NB4 (cell line): ENCODE results near the gene TMPRSS9.
"Not testable (repeated sequence)": the region's sequence is repeated elsewhere in the genome, so short reads cannot be mapped to it uniquely, and the experiment has no call there.

Source experiments
- DNase-seq: peaks from one replicate; pipeline ENCODE4 v3.0.0; 2010; ENCODE audit warnings: low read depth
- H3K4me3 ChIP-seq: one replicate; pipeline ENCODE4 v1.5.1; 2011; ENCODE audit warnings: mild to moderate bottlenecking, low read depth, low read length, moderate library complexity
- CTCF ChIP-seq: IDR thresholded peaks from one replicate; pipeline ENCODE4 v1.5.1; 2012; ENCODE audit warnings: low read depth, low read length
- MAX ChIP-seq: IDR thresholded peaks from 2 replicates; pipeline ENCODE4 v1.6.1; 2011; ENCODE audit warnings: low read depth, low read length
- MYC ChIP-seq: IDR thresholded peaks from 2 replicates; pipeline ENCODE4 v1.6.1; 2011; ENCODE audit warnings: low read depth, low read length
- POLR2A ChIP-seq: IDR thresholded peaks from 2 replicates; pipeline ENCODE4 v1.6.1; 2011; ENCODE audit warnings: mild to moderate bottlenecking; ENCODE audit not compliant: insufficient read length; ENCODE audit errors: extremely low read depth

The TMPRSS9 gene

GRCh38 chr19:2387367-2388288, 27.6 kb downstream of the TMPRSS9 start:
- no peak for DNase-seq
- TF ChIP-seq MYC (no peak), POLR2A (no peak), CTCF (no peak), MAX (no peak)
- no peak overlapping the region for H3K4me3 ChIP-seq

- H3K4me3 ChIP-seq: no peak overlapping the region
- DNase-seq: no peak
- TF ChIP-seq MYC: no peak
- no peak for TF ChIP-seq MAX
- no peak for TF ChIP-seq CTCF
- TF ChIP-seq POLR2A: no peak
Measured at GRCh38 chr19:2389594-2389993, 29.5 kb downstream of the TMPRSS9 start.

DNA sequence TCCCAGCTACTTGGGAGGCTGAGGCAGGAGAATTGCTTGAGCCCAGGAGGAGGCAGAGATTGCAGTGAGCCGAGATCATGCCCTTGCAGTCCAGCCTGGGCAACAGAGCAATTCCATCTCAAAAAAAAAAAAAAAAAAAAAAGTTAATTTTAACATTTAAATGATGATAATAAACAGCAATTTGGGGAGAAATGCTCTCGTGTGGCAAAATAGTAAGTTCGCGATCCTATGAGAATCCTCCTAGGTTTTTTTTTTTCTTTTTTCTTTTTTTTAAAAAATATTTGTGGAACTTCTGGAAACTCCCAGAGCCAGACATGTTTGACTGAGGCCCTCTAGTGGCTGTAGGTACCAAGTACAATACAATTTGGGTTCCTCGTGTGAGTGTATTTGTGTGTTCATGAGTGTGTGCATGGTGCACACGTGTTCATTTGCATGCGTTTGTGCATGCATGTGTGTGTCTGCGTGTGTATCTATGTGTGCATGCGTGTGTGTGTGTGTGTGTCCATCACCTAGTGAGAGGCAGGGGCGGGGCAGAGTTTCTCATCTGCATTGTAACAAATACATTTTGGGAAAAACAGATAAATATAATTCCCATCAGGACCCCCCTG, 31.2 kb downstream of the TMPRSS9 start:
- peak; percentile 93 for TF ChIP-seq MAX
- TF ChIP-seq CTCF: peak; percentile 57
- TF ChIP-seq POLR2A: no peak
- TF ChIP-seq MYC: no peak; the same call in 1 of the 2 replicates

DNA sequence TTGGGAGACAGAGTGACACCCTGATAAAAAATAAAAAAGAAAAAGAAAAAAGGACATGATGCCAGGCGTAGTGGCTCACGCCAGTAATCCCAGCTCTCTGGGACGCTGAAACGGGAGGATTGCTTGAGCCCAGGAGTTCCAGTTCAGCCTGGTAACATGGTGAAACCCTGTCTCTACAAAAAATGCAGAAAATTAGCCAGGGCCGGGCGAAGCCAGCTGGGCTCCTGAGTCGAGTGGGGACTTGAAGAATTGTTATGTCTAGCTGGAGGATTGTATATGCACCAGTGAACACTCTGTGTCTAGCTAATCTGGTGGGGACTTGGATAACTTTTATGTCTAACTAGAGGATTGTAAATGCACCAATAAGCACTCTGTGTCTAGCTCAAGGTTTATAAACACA, 32.3 kb downstream of the TMPRSS9 start:
- H3K4me3 ChIP-seq: no peak overlapping the region
- no peak for TF ChIP-seq POLR2A
- no peak for TF ChIP-seq MYC
- no peak for TF ChIP-seq MAX
- no peak for TF ChIP-seq CTCF
- no peak for DNase-seq

More for the DNA sequence above, 31.2 kb downstream of the TMPRSS9 start:
- DNase-seq: peak; percentile 78
- H3K4me3 ChIP-seq: no peak overlapping the region

GRCh38 chr19:2392899-2393298, 32.8 kb downstream of the TMPRSS9 start:
- peak; percentile 25 for DNase-seq
- H3K4me3 ChIP-seq: not testable (repeated sequence)

DNA sequence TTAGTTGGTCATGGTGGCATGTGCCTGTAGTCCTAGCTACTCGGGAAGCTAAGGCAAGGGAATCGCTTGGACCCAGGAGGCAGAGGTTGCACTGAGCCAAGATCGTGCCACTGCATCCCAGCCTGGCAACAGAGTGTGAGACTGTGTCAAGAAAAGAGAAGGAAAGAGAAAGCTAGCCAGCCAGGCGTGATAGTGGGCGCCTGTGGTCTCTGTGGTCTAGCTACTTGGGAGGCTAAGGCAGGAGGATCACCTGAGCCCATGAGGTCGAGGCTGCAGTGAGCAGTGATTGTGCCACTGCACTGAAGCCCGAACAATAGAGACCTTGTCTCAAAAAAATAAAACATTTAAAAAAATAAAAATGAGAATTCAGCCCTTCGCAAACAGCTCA, 34.0 kb downstream of the TMPRSS9 start:
- TF ChIP-seq MYC: no peak
- no peak for TF ChIP-seq CTCF
- TF ChIP-seq POLR2A: no peak
- no peak for TF ChIP-seq MAX
- peak overlapping the region; percentile 64 for H3K4me3 ChIP-seq
- no peak for DNase-seq
